SHP77 (cell line): ENCODE results near the gene EEF1AKMT2.

Experiments used
- DNase-seq, 2 experiments: peaks; one replicate each; lab custom pipeline; 2025; lab: John Stamatoyannopoulos, UW

Gene EEF1AKMT2

DNA sequence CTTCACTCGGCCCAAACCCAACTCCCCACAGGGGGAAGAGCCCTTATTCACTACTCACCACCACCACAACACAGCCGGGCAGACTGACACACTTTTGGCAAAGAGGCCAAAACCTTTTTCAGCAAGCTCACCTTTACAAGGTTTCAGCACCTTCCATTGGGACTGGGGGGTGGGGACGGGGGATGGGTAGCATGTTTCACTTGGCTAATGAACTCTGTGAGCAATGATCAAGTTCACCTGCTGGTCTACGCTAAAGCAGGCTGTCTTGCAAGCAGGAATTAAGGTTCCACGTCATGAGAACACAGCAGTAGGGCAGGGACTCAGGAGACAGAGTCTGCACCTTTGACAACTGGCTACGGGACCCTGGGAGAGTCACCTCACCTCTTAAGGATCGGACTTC is 54.5 kb downstream of the EEF1AKMT2 start:
- no peak for DNase-seq

DNA sequence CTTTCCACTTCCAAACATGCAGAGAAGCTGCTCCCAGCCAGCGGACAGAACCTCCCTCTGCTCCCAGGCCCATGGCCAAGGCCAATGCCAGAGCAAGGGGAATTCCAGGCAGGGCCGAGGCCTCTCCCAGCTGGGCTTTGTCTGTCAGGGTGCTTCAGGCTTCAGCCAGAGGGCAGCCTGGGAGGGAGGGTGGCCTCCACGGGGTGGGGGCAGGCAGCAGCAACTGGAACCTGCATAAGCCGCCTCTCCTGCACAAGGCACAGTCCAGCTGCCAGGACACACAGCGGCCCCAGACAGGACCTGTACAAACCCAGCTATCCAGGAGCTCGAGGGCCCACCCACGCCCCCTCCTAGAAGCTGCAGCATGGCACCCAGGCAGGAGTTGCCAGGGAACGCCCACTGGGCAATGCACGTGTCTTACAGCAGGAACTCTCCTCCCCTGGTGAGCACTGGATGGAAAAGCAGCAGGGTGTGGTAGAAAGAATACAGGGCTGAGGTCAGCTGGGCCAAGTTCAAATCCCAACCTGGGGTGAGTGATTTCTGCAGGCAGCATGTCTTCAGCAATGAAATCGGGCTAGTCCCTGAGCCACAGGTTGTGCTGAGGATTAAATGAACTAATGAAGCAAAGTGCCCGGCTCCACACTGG is 55.1 kb downstream of the EEF1AKMT2 start:
- DNase-seq: no peak

DNA sequence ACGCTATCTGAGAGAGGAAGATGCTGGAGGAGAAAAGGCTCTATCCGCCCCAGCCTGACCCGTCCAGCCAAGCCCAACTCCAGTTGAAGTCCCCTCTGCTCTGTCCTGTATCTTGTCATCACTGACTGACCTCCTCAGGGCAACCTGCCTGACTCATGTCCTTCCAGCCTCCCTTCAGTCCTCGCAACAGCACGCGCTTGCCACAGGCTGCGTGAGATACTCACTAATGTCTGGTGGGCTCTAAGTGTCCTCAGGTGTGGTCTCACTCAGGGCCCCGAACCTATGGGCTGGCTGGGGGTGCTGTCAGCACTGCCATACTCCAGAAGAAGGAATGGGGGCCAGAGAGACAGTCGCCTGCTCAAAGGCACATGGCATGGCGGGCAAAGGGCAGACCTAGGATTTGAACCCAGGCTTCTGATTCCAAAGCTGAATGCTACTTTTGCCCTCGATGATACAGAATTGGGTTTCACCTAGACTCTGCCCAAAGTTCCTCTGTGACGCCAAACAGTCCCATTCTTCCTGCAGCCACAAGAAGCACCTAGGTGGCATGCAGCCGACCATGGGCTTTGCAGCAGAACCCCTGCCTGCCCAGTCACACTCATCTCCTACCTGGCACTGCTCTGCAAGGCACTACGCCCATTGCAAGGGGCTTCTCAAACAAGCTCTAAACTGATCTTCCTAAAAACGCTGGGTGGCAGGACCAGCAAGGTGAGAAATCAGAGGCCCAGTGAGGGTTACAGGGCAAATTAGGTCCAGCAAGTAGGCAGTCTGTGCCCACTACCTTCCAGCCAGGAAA is 56.0 kb downstream of the EEF1AKMT2 start:
- DNase-seq: no peak

DNA sequence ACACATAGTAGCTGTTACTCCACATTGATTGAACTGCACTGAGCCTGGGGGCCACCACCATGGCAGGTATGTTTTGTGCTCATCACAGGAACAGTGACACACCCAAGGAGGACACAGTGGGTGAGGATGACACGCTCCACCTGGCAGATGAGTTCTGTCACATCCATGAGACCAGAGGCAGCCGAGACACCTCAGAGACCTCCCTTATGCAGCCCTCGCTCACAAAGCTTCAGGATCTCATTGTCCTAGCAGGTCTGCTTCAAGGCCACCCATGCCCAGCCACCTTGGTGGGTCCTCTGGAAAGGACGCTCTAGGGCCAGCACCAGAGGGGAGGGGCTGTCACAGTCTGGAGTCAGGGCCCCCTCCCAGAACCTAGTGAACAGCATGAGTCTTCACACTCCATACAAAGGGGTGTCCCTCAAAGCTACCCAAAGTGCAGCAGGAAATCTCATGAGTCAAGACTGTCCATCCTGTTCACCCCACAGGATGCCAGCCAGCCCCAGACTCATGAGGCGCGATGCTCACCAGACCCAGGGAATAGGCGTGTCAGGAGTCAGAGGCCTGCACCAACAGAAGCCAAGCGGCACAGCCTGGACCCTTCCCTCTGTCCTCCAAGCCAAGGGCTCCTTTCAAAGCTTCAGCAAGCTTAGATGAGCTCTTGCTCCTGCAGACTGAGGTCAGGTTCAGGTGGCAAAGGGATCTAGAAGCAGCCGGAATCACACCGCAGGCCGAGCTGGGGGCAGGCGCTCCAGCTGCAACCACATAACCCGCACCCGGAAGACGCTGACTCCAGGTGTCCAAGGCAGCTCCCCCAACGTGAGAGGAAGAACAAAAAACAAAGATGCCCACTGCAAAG is 57.1 kb downstream of the EEF1AKMT2 start:
- DNase-seq: no peak

DNA sequence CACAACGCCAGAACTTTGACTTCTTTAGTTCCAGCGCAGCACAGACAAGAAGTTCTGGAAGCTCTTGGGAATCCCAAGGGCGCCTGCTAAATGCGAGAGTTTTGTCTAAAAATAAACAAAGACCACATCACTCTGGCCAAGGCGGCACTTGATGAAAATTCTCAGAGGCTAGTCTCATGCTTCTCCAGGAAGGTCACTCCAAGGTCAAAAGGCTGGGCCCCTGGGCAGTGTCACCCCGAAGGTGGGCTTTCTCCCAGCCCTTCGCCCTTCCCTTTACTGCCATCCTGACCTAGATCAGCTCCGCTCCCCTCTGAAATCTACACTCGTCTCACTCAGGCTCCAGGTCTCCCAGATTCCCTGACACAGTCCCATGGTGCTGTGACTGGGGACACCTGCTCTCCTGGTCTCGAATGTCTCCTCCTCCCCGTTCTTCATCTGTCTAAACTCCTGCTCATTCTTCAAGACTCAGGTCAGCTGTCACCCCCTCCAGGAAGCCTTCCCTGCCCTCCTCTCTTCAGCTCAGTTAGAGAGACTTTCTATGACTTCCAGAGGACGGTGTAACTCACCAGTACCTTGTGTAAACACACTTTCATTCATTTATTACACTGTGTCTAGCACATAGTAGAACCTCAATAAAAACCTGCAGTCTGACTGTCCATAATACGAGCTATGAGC is 58.0 kb downstream of the EEF1AKMT2 start:
- DNase-seq: no peak

DNA sequence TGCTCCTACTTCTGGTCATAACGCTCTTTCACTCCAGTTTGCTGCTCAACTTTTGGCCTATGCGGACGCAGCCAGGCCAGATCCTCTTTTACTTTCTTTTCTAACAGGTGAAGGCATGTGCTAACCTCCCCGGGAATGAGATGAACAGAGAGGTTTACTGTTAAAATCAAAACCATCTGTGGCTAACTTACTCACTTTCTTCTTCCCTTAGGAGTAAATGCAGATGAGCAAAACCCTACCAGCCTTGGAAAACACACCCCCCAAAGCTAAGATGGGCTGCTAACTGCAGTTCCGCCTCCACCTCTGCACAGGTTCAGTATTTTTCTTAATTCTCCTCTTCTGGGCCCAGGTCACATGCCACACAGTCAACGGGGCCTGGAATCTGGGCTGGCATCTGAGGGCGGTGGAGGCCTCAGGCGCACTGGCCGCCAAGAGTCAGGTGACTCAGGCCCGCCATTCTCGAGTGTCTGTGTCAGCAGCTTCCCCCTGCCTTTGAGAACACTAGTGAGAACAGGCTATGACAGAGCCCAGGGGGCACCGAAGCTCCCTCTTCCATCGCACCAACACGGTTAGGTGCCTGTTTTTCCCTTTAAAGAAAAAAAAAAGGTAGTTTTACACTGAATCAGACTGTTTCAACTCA is 58.6 kb downstream of the EEF1AKMT2 start:
- DNase-seq: no peak

DNA sequence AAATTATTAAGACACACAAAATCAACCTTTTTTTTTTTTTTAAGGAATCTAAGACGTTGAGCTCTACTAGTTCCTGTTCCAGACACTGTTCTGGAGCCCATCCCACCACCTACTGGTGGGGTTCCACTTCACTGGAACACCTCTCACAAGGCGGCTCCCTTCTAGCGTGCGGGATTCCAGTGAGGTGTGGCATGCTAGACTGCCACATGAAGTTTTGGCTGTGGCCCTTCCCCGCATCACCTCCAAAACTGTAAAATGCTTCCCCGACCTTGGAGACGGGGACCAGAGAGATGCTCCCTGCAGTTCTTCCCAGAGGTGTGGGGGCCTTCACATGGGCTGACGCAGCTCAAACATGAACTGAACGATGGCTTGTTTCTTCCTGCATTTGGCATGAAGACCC is 60.1 kb downstream of the EEF1AKMT2 start:
- no peak for DNase-seq

DNA sequence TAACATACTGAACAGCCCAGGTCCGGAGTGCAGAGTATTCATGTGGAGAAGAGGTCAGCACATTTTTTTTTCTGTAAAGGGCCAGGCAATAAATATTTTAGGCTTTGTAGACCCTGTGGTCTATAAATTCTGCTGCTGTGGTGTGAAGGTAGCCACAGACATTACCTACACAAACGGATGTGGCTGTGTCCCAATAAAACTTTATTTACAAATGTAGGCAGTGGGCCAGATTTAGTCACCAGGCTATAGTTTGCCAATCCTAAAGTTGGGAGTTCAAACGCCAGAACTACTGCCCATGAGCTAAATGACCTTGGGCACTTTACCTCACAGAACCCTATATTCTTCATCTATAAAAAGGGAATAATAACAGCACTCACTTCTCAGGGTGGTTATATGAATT is 60.9 kb downstream of the EEF1AKMT2 start:
- DNase-seq: no peak

DNA sequence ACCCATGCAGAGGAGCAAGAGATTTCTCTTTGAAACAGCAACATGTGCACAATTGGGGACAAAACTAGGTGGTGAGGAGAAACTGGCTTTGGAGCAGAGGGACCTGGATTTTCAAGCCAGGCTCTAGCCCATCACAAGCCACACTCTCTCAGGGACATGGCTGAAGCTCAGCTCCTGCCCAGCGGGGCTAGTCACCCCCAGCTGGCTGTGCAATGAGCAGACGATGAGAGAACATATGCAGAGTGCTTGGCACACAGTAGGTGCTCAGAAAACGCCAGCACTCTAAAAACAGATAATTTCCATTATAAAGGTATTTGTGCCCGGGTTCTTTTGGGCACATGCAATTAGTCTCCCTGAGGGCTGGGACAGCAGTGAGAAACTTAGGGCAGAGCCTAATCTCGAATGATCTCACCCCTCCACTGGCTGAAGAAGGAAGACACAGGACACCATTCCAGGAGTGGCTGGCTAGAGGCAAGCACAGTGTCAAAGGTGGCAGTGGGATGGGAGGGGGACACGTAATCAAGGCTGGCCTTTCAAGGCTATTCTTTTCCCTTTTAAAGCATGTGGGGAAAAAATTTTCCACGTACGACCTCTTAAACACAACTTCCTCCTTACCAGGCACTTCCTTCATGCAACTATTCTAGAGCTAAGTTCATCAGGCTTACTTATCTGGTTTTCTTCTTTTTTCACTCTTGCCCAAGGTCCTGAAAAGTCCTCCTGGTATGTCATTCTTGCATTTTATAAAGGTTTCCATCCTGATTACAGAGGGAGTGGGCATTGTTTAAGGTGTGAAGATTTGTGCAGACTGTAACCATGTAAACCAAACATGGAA is 62.6 kb downstream of the EEF1AKMT2 start:
- no peak for DNase-seq

DNA sequence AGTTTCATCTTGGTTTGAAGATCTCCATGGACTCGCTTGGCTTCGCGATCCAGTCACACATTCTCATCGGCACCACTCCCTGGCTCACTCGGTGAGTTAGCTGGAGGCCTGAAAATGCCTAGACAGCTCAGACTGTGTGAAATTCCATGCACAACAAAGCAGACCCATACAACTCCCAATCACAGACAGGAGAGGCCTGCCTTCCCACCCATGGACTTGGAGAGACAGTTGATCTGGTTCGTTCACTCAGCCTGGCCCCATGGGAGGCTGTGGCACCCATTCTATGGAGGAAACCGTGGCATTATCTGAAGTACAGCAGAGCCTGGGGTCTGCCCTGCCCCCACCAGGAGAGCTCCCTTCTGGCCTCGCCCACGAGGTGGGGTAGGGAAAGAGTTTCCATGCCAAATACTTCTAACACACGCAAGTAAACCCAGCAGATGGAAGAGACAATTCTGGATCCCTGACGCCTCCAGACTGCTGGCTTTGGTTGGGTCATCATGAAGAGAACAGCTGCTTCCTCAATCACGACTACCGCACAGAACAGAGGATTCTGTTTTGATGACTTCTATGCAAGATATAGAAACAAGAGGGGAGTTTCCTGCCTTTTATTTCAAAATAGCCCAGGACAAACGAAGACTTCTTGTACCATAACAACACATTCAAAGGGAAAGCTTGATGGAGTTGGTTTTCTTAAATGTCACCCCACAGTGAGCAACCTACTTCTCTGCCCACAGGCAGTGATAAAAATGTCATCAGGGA is 63.4 kb downstream of the EEF1AKMT2 start:
- DNase-seq: no peak

DNA sequence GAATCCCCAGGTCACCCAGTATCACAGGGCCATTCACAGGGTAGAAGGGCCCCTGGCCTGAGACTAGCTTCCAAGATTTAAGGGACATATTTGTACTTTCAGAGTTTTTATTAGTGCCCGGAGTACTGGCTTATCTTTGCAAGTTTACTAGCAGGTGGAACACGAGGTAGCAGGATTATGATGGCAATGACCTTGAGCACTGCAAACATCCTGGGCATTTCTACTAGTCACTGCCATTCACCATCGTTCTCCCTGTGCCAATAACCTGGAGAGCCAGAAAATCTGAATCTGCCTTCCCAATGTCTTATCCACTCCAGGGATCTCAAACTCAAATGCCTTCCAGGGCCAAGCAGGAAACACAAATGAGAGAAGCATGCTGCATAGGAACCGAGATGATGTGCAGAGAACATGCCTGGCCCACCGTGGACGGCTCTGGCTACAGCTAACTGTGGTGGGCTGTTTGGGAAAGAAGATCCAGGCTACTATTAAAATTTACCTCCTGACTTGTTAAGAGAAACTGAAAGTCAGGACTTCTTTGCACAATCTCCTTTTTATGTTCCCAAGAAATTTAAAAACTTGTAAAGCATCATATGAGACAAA is 64.2 kb downstream of the EEF1AKMT2 start:
- no peak for DNase-seq

DNA sequence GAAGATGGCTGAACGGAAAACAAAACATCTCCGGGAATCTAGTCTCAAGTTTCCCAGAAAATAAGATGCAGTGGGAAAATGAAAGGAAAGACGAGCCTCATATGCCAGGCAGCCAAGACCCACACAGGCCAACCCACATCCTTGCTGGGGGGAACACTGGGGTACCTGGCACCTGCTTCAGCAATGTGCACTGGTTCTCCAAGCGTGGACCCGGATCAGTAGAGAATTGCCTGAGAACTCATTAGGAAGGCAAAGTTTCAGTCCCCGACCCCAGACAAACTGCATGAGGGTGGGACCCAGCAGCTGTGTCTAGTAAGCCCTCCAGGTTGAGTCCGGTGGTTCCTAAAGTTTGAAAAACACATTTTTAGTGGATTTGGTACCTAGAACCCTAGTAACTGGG is 65.9 kb downstream of the EEF1AKMT2 start:
- no peak for DNase-seq

DNA sequence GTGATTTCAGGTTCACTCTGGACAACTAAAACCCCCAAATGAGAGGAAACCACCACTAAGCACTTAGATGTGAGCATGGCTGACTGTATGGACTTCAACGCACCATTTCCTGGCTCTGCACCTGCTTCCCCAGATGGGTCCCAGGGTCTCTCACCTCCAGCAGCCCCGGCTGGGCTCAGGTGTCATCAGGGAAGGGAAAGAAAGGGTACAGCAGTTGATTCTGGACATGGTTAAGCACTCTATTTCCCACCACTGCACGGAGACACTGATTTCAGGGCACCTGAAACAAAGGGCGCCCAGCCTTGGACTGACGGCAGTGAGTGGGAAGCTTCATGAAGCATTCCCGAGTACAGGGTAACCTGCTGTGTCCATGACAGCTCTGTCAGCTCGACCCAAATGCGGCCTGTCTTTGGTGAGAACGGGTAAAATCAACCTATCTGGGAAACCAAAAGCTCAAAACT is 66.5 kb downstream of the EEF1AKMT2 start:
- no peak for DNase-seq

DNA sequence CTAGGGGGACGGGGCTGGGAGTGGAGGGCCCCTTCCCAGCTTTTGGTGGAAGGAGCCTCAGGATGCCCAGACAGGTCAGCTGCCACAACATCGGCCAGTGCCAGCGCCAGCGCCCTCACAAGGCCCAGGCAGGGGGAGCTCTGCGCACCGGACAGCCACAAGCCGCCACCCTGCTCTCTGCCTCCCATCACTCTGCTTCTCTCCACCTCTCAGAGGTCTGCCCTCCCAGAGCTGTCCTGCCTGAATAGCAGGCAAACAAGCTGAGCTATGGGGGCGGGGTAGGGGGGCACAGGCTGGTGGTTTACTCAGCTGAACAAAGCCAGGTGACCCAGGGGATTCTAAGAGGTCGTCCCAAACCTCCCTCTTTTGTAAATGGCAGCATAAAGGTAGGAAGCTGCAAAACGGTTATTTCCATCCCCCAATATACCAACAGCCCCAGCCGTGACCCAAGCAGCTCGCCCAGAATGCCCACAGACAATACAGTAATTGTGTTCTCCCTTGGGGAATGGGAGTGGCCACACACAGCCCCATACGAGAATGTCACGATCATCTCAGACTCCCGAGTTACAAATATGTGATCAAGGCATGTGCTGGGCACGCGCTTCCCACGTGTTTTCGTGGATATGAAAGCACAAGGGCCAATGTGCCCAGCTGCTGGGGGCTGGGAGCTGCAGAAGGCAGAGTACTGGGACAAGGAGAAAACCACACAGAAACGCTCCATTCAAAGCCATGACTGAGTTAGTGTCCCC is 67.2 kb downstream of the EEF1AKMT2 start:
- peak in 1 of 2 experiments; percentile 21 for DNase-seq

DNA sequence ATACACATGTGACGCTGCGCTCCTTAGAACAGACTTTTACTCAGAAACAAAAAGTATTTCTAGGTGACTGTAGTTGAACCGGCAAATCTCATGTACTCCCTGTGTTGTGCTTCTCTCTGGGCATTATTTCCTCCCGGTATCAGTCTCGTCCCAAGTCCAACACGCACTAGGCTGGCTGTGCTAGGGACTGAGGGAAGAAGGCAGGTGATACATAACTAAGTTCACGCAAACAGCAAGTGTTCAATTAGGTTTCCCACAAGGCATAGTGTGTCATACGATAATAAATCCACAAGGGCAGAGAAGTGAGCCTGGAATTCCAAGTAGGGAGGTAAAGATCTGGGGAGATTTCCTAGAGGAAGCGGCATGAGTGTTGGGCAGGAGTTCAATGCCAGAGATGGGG is 67.9 kb downstream of the EEF1AKMT2 start:
- DNase-seq: no peak

DNA sequence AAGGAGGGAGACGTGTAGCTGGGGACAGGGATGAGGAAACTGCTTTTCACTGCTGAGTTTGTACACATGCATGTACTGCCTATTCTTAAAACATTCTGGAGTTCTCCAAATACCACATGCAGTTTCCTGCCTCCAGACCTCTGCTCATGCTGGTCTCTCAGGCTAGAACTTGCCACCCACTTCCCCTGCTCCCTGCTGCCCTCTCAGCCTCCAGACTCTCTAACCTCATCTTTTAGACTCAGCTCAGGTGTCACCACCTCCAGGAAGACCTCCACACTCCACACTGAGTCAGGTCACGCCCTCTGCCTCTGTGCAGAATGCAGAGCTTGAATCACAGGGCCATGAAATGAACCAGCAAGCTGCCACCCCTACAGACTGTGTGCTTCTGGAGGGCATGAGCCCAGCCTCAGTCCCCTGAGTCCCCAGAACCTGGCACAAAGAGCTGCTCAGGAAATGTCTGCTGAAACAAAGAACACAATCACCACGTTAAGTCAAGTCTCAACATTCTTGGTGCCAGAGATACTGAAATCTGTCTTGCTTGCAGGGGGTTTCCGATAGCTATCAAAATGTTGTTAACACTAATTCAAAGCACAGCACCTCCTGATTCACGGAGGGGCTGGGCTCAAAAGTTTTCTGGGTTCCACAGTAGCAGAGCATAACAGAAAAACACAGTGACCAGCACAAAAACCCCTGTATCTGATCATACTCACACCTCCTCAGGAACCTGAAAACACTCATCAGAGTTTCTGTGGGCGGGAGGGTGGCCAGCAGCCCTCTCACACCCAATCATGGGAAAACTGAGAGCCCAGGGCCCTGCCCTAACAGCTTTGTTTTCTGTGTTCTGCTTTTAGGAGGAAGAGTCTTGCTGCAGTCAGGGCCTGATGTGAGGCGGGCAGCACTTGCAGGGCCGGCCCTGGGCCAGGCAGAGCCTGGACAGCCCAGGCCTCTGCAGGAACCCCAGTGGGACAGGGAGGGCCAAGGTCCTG is 68.6 kb downstream of the EEF1AKMT2 start:
- DNase-seq: no peak

DNA sequence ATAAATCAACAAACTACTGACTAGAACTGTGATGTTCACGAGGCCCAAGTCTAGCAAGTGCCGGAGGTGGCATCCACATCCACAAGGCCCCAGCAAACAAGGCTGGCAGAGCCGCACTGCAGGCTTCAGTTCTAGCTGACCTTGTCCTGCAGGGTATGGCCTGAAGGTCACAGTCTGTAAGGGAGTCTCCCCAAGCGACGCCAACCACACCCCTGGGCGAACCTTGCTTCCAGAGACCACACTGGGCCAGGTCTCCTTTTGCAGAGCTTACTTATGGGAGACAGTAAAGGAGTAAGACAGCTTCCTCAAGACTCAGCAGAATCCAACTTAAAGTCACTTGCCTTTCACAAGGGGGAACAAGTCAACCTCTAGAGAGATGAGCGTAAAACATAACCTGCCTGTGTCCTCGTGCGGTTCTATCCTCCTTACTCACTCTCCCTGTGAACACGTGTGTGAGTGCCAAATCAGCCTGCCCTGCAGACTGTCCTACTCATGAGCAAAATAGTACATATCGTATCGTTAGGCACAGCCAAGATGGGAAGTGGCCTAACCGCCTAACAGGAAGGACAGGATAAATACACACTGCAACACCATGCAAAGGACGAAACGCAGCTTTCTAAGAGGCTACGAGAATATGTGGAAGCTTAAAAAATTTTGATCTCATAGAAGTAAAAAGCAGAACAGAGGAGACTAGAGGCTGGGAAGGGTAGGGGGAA is 70.2 kb downstream of the EEF1AKMT2 start:
- no peak for DNase-seq
